GM04503 (cell line): ENCODE measurements around the gene LRCH2.
A peak's percentile ranks its signal among the peaks of the same experiment; 100 is the strongest.

ENCODE experiments used
- DNase-seq: peaks from one replicate; pipeline ENCODE4 v3.0.0-alpha.2; 2012; ENCODE audit warnings: low read depth

Gene LRCH2

DNA sequence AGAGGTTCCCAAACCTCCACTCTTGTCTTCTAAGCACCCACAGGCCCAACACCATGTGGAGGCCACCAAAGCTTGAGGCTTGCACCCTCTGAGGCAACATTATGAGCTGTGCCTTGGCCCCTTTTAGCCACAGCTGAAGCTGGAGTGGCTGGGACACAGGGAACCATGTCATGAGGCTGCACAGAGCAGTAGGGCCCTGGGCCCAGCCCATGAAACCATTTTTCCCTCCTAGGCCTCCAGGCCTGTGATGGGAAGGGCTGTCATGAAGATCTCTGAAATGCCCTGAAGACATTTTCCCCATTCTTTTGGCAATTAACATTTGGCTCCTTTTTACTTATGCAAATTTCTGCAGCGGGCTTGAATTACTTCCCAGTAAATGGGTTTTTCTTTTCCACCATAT lies 29.9 kb downstream of the LRCH2 start:
- no peak for DNase-seq

DNA sequence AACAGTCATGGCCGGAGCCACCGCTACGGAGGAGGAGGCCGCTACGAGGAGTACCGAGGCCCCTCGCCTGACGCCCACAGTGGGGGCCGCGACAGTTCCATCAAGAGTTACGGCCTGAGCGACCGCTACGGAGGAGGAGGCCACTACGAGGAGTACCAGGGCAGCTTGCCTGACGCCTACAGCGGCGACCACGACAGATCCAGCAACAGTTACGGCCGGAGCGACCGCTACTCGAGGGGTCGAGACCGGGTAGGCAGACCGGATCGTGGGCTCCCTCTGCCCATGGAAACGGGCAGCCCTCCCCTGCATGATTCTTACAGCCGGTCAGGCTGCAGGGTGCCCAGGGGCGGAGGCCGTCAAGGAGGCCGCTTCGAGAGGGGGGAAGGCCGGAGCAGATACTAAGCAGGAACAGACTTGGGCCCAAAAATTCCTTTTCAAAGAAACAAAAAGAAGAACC lies 41.6 kb downstream of the LRCH2 start:
- no peak for DNase-seq

DNA sequence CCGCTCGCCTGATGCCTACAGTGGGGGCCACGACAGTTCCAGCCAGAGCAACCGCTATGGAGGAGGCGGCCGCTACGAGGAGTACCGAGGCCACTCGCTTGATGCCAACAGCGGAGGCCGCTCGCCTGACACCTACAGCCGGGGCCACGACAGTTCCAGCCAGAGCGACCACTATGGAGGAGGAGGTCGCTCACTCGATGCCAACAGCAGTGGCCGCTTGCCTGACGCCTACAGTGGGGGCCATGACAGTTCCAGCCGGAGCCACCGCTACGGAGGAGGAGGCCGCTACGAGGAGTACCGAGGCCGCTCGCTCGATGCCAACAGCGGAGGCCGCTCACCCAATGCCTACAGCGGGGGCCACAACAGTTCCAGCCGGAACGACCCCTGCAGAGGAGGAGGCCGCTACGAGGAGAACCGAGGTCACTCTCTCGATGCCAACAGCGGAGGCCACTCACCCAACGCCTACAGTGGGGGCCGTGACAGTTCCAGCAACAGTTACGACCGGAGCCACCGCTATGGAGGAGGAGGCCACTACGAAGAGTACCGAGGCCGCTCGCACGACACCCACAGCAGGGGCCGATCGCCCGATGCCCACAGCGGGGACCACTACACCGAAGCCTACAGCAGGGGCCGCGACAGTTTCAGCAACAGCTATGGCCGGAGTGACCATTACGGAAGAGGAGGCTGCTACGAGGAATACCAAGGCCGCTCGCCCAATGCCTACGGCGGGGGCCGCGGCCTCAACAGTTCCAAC lies 42.2 kb downstream of the LRCH2 start:
- no peak for DNase-seq

- no peak for DNase-seq
Observed at GRCh38 chrX:115190636-115191489, 43.0 kb downstream of the LRCH2 start.

DNA sequence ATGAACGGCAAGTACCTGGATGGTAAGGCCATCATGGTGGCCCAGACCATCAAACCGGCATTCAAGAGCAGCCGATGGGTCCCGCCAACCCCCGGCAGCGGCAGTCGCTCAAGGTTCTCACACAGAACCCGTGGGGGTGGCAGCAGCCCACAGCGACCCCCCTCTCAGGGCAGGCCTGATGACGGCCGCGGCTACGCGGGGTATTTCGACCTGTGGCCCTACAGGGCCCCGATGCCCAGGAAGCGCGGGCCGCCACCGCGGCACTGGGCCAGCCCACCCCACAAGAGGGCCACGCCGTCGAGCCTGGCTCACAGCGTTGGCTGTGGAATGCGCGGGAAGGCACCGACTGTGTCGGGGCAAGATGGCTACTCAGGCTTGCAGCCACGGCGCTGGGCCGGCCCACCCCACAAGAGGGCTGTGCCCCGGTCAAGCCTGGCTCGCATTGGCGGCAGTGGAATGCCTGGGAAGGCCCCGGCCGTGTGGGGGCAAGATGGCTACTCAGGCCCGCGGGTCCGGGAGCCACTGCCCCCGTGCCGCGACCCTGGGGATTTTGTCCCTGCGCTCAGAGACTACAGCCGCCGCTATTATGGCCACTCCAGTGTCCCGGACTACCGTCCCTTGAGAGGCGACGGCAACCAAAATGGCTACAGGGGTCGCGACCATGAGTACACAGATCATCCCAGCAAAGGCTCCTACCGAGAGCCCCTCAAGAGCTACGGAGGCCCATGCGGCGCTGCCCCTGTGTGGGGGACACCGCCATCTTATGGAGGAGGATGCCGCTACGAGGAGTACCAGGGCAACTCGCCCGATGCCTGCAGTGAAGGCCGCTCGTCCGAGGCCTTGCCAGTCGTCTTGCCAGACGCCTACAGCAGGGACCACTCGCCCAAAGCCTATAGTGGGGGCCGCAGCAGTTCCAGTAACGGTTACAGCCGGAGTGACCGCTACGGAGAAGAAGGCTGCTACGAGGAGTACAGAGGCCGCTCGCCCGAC lies 44.0 kb downstream of the LRCH2 start:
- DNase-seq = no peak

GRCh38 chrX:115189110-115189509 lies 44.8 kb downstream of the LRCH2 start, which contains the start of gene RBMXL3:
TSS of gene RBMXL3 (plus strand) at chrX:115189410. CDS start at chrX:115189442, 32 bp downstream.
- DNase-seq = no peak

DNA sequence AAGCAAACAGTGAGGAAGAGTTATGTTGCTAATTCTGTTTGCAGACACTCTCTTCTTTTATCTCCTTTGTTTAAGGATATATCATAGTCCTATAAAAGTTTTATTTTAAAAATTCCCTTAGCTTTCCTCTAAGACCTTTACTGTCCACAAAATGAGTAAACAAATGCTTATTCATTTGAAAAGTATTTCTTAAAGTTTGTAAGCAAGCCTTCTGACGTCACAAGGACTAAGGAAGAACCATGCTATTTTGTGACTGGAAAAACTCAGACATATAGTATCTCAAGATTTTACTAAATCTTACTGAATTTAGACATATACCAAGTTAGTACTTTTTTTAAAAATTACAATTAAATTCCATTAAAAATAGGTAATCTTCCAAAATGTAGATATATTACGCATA lies 49.9 kb downstream of the LRCH2 start:
- DNase-seq = peak; percentile 8

DNA sequence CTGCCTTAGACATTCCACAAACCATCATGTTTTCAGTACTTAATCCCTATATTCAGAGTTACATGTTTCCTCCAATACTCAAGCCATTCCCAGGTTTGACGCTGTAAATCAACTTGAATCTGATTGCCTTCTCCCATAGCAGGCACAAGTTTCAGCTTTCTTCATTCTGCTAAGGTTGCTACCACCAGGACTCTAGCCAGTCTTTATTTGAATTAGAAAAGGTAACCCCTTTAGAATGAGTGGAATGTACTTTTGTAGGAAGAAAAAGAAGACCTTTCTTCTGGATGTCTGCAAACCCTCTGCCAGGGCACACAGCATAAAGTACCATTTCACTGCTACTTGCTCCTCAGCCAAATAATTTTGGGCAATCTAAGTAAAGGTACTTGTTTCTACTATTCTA lies 55.4 kb downstream of the LRCH2 start:
- DNase-seq = no peak

GRCh38 chrX:115177932-115178331 lies 56.0 kb downstream of the LRCH2 start:
- no peak for DNase-seq

DNA sequence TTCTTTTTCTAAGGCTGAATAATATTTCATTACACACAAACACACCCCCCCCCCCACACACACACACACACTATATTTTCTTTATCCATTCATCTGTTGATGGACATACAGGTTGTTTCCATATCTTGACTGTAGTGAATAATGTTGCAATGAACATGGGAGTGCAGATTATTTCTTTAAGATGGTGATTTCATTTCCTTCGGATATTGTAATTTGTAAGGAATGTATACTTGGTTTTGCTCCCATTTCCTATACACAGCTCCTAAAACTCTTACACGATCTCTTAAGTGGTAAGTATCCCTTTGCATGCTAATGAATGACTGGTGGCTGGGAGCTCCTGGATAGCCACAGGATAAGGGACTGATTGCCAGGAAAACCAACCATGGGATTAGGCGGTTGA lies 59.3 kb downstream of the LRCH2 start:
- DNase-seq = no peak

GRCh38 chrX:115173181-115173580 lies 60.7 kb downstream of the LRCH2 start:
- DNase-seq = no peak

GRCh38 chrX:115147220-115147619 lies 86.7 kb downstream of the LRCH2 start:
- DNase-seq = no peak

- DNase-seq = no peak
Observed at GRCh38 chrX:115142057-115142456, 91.8 kb downstream of the LRCH2 start.

DNA sequence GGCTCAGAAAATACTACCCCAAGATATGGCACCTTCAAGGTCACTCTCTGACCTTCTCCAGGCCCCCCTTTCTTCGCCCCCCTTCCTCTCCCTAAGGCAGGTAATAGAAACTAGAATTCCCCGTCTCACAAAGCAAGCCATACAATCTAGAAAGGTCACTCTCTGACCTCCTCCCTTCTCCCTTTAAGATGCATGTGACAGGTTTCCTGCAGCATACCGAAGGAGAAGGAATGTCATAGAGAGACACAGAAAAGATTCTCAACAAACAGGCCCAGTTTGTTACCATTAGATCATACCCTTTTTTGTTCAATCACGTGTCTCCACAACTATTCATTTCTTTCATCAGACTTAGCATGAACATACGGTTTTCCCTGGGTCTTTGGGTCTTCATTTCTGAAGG lies 95.9 kb downstream of the LRCH2 start:
- DNase-seq = no peak

- no peak for DNase-seq
Observed at GRCh38 chrX:115134382-115134781, 99.5 kb downstream of the LRCH2 start.

- DNase-seq = no peak
Observed at GRCh38 chrX:115112411-115112810, 121.5 kb downstream of the LRCH2 start.

DNA sequence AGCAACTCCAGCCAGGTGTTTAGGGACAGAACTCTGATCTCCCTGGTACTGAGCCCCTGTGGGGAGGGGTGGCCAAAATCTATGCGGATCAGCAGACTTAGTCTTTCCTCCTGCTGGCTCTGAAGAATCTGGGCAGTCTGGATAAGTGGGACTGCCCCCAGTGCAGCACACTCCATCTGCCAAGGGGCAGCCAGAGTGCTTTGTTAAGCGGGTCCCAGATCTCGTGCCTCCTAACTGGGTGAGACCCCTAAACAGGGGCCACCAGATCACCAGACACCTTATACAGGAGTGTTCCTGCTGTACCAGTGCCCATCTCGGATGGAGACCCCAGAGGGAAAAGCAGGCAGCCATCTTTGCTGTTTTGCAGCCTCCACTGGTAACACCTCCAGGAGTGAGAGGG lies 135.0 kb downstream of the LRCH2 start:
- no peak for DNase-seq

DNA sequence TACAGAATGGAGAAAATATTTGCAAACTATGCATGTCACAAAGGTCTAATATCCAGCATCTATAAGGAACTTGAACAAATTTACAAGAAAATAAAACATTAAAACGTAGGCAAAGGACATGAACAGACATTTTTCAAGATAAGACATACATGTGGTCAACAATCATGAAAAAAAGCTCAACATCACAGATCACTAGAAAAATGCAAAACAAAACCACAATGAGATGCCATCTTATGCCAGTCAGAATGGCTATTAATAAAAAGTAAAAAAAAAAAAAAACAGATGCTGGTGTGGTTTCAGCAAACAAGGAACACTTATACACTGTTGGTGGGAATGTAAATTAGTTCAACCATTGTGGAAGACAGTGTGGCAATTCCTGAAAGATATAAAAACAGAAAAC lies 140.7 kb downstream of the LRCH2 start:
- no peak for DNase-seq

DNA sequence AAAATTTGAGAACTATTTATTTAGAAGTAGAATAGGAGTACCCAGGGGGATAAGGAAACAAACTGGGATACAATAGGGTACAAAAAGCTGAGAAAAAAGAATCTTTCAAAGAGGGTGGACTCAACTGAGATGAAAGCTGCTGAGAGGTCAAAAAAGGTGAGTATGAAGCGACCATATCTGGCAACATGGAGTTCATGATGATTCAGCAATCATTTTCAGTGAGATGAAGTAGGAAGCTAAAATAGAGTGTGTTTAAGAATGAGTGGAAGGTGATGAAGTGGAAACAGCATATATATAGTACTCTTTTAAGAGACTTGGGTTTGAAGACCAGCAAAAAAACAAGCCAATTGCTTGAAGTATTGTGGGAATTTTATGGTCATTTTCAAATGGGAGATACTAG lies 144.5 kb downstream of the LRCH2 start:
- no peak for DNase-seq

- no peak for DNase-seq
Observed at GRCh38 chrX:115068896-115069295, 165.0 kb downstream of the LRCH2 start.

DNA sequence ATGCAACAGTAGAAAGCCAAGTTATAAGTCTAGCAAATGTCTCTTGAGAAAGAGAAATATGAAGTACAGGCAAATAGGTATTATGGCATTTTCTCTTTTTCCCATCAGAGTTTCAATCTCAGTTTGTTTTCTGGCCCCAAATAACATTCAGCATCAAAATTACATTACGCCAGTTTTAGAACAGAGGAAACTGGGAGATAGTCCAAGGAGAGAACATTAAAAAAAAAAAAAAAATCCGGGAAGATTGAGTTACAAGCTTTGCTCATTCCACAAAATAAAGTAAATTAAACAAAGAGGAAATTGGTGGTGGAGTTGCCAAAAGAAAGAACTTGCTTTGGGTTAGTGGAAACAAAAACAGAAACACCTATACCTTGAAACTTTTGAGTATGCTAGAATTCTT lies 166.1 kb downstream of the LRCH2 start:
- no peak for DNase-seq

GRCh38 chrX:115065304-115065703 lies 168.6 kb downstream of the LRCH2 start:
- no peak for DNase-seq
